H1 (cell line): Measurements from ENCODE around the gene TEX38. TPM values are rescaled to one million over a fixed set of nuclear protein-coding genes. Genes with fewer than 3 reads are reported as not detected.

Experiments used
- CTCF ChIA-PET: fragments of 300-600 bp; sonication (Branson Sonifier 250); formaldehyde crosslinking; loops from one replicate; lab custom pipeline; 2021; ENCODE audit not compliant: partially characterized antibody; lab: Charles Lee
- POLR2A ChIA-PET: fragments of 300-600 bp; sonication (Branson Sonifier 250); formaldehyde crosslinking; loops from one replicate; lab custom pipeline; 2021; ENCODE audit warnings: inconsistent platforms; ENCODE audit not compliant: partially characterized antibody; lab: Charles Lee
- DNase-seq, 2 experiments: peaks; one replicate each; pipeline versions ENCODE4 v3.0.0 to v3.0.0-alpha.2; 2010 to 2022; ENCODE audit warnings: low spot score in 2 of 2, low read depth in 1 of 2, mixed read lengths in 1 of 2
- FAIRE-seq: peaks from 2 replicates; lab custom pipeline; 2011; peaks lifted over from hg19 to GRCh38; lab: Jason Lieb, UNC
- H2AFZ ChIP-seq: 2 replicates; pipeline ENCODE4 v1.8.1; 2012; ENCODE audit warnings: low read length, inconsistent platforms
- H2AK5ac ChIP-seq: 2 replicates; pipeline ENCODE4 v1.6.1; 2013; ENCODE audit warnings: low read depth, low read length
- H2BK120ac ChIP-seq: replicated peaks from 2 replicates; pipeline ENCODE3; 2013; ENCODE audit warnings: low read depth, low read length, inconsistent platforms
- H2BK12ac ChIP-seq: 2 replicates; pipeline ENCODE4 v1.6.1; 2013; ENCODE audit warnings: low read depth, low read length
- H2BK15ac ChIP-seq: 2 replicates; pipeline ENCODE4 v1.6.1; 2013; ENCODE audit warnings: low read length
- H2BK20ac ChIP-seq: 2 replicates; pipeline ENCODE4 v1.6.1; 2013; ENCODE audit warnings: low read length
- H2BK5ac ChIP-seq: 2 replicates; pipeline ENCODE4 v1.6.1; 2013; ENCODE audit warnings: low read depth, low read length
- H3K14ac ChIP-seq: 2 replicates; pipeline ENCODE4 v1.6.1; 2013; ENCODE audit warnings: inconsistent platforms; ENCODE audit not compliant: insufficient read length
- H3K18ac ChIP-seq: 2 replicates; pipeline ENCODE4 v1.6.1; 2013; ENCODE audit warnings: low read length; ENCODE audit errors: extremely low read depth
- H3K23ac ChIP-seq: 2 replicates; pipeline ENCODE4 v1.6.1; 2013; ENCODE audit warnings: inconsistent platforms; ENCODE audit not compliant: insufficient read length
- H3K23me2 ChIP-seq: 2 replicates; pipeline ENCODE4 v1.6.1; 2013; ENCODE audit warnings: low read depth, low read length
- H3K27ac ChIP-seq: 2 replicates; pipeline ENCODE4 v1.6.1; 2011; ENCODE audit warnings: low read depth, low read length, inconsistent platforms
- H3K27me3 ChIP-seq, 4 experiments: replicated peaks in 1 of 4; 1 replicate in 1 of 4; 2 replicates in 3 of 4; pipeline versions ENCODE4 v1.6.1 to v1.8.1; 2011 to 2013; ENCODE audit warnings: low read length in 3 of 4, mild to moderate bottlenecking in 3 of 4, inconsistent platforms in 2 of 4, mixed read lengths in 2 of 4, moderate library complexity in 1 of 4; ENCODE audit not compliant: control insufficient read depth in 3 of 4, insufficient read depth in 3 of 4; ENCODE audit errors: extremely low read depth in 1 of 4
- H3K36me3 ChIP-seq, 4 experiments: 2 replicates each; pipeline versions ENCODE4 v1.6.1 to v1.8.1; 2011 to 2013; ENCODE audit warnings: mild to moderate bottlenecking in 4 of 4, low read length in 3 of 4, moderate library complexity in 2 of 4, control low read depth in 1 of 4, inconsistent platforms in 1 of 4; ENCODE audit not compliant: insufficient read depth in 4 of 4, control insufficient read depth in 2 of 4
- H3K4ac ChIP-seq: replicated peaks from 2 replicates; pipeline ENCODE3; 2013; ENCODE audit warnings: low read length, low read depth, mixed read lengths, inconsistent platforms; ENCODE audit not compliant: insufficient read length
- H3K4me1 ChIP-seq, 4 experiments: replicated peaks in 1 of 4; 1 replicate in 1 of 4; 2 replicates in 3 of 4; pipeline versions ENCODE4 v1.6.1 to v1.8.1; 2011 to 2013; ENCODE audit warnings: low read length in 3 of 4, inconsistent platforms in 2 of 4, mixed read lengths in 1 of 4; ENCODE audit not compliant: insufficient read depth in 4 of 4, control insufficient read depth in 3 of 4
- H3K4me2 ChIP-seq, 2 experiments: 2 replicates each; pipeline versions ENCODE4 v1.6.1 to v1.8.1; 2011 to 2013; ENCODE audit warnings: low read depth in 2 of 2, low read length in 2 of 2, control low read depth in 1 of 2, inconsistent platforms in 1 of 2, mild to moderate bottlenecking in 1 of 2; ENCODE audit not compliant: insufficient read depth in 1 of 2
- H3K4me3 ChIP-seq, 4 experiments: fragments of 200-600, 300-600 bp in 1 of 4; sonication (generic), shearing (Covaris generic), sonication (Bioruptor Twin) in 1 of 4; 2 replicates each; pipeline versions ENCODE4 v1.5.1 to v1.8.1; 2011 to 2016; ENCODE audit warnings: low read length in 4 of 4, low read depth in 3 of 4, control low read depth in 2 of 4, inconsistent platforms in 2 of 4, mild to moderate bottlenecking in 2 of 4, mixed read lengths in 1 of 4, moderate library complexity in 1 of 4; ENCODE audit not compliant: insufficient read depth in 2 of 4; ENCODE audit errors: extremely low read depth in 1 of 4
- H3K56ac ChIP-seq: replicated peaks from 2 replicates; pipeline ENCODE3; 2013; ENCODE audit warnings: low read depth, mild to moderate bottlenecking, mixed read lengths, low read length, inconsistent platforms; ENCODE audit not compliant: insufficient read length
- H3K79me1 ChIP-seq: 2 replicates; pipeline ENCODE4 v1.6.1; 2013; ENCODE audit warnings: low read depth, low read length, control low read depth
- H3K79me2 ChIP-seq, 2 experiments: 2 replicates each; pipeline versions ENCODE4 v1.6.1 to v1.8.1; 2012 to 2013; ENCODE audit warnings: low read length in 2 of 2, mild to moderate bottlenecking in 2 of 2, inconsistent platforms in 1 of 2; ENCODE audit not compliant: insufficient read depth in 2 of 2, control insufficient read depth in 1 of 2
- H3K9ac ChIP-seq, 4 experiments: replicated peaks in 1 of 4; 1 replicate in 1 of 4; 2 replicates in 3 of 4; pipeline versions ENCODE4 v1.6.1 to v1.8.1; 2011 to 2013; ENCODE audit warnings: low read depth in 3 of 4, low read length in 3 of 4, control low read depth in 2 of 4, mild to moderate bottlenecking in 2 of 4, moderate library complexity in 2 of 4, inconsistent platforms in 1 of 4; ENCODE audit errors: extremely low read depth in 1 of 4
- H3K9me3 ChIP-seq, 2 experiments: 2 replicates each; pipeline versions ENCODE4 v1.6.1 to v1.8.1; 2012 to 2013; ENCODE audit warnings: mild to moderate bottlenecking in 2 of 2, moderate library complexity in 2 of 2, control low read depth in 1 of 2, inconsistent platforms in 1 of 2, low read depth in 1 of 2, low read length in 1 of 2, mixed read lengths in 1 of 2; ENCODE audit not compliant: insufficient read depth in 2 of 2
- H4K20me1 ChIP-seq, 2 experiments: replicated peaks in 1 of 2; 2 replicates each; pipeline versions ENCODE3 to v1.8.1; 2011 to 2013; ENCODE audit warnings: inconsistent platforms in 2 of 2, low read length in 2 of 2, mild to moderate bottlenecking in 1 of 2; ENCODE audit not compliant: insufficient read depth in 2 of 2, control insufficient read depth in 1 of 2
- H4K5ac ChIP-seq: 2 replicates; pipeline ENCODE4 v1.6.1; 2013; ENCODE audit warnings: low read length, low read depth, mixed read lengths, inconsistent platforms; ENCODE audit not compliant: insufficient read length
- H4K8ac ChIP-seq: 2 replicates; pipeline ENCODE4 v1.8.0; 2013; ENCODE audit warnings: mild to moderate bottlenecking, moderate library complexity, low read length, inconsistent platforms; ENCODE audit not compliant: insufficient read depth; ENCODE audit errors: extremely low read depth
- H4K91ac ChIP-seq: replicated peaks from 2 replicates; pipeline ENCODE3; 2013; ENCODE audit warnings: low read length, mixed read lengths, inconsistent platforms; ENCODE audit not compliant: insufficient read length
- GTF2F1 ChIP-seq: IDR thresholded peaks from 2 replicates; pipeline ENCODE4 v1.6.1; 2012; ENCODE audit warnings: low read depth, low read length, improper control_type of control experiment, borderline replicate concordance
- MAX ChIP-seq: IDR thresholded peaks from 2 replicates; pipeline ENCODE4 v1.6.1; 2012; ENCODE audit warnings: inconsistent platforms
- POLR2AphosphoS5 ChIP-seq: IDR thresholded peaks from 2 replicates; pipeline ENCODE4 v1.6.1; 2011; ENCODE audit warnings: low read depth, low read length
- WGBS, 2 experiments: shearing (Covaris generic) in 1 of 2; methylation state at CpG; one replicate each; pipeline versions ENCODE4 v1.1.6 to v1.1.7; 2013 to 2015; ENCODE audit warnings: low lambda C conversion rate in 2 of 2, mixed read lengths in 2 of 2, inconsistent platforms in 1 of 2, low coverage in 1 of 2, missing lambda C conversion rate in 1 of 2; ENCODE audit not compliant: insufficient replicate concordance in 2 of 2, insufficient coverage in 1 of 2, insufficient read length in 1 of 2; ENCODE audit errors: extremely low coverage in 1 of 2, missing lambda C conversion rate in 1 of 2; 5-methylcytosine and 5-hydroxymethylcytosine counted together
- polyA plus RNA-seq, 7 experiments: library from polyadenylated mRNA; depleted of rRNA in 3 of 7; stranded (reverse) in 5 of 7; unstranded in 2 of 7; fragments of >200 nt in 5 of 7; fragments of 200-250 nt in 2 of 7; gene quantifications; 1 replicate in 5 of 7; 2 replicates in 1 of 7; 4 replicates in 1 of 7; pipeline versions ENCODE4 v1.2.1 to v1.2.3, GENCODE V29; 2011 to 2013; ENCODE audit warnings: missing spikeins in 2 of 7, mixed read lengths in 2 of 7
- total RNA-seq: library from RNA; stranded (reverse); fragmentation: NEBNext Ultra II Directional; extraction: Animal tissue kit (Norgen Biotek cat#: 25700); gene quantifications from 2 replicates; pipeline ENCODE4 v1.2.1, GENCODE V29; 2021

Gene TEX38
- total and polyA plus RNA-seq, 2 of the 8 experiments (the other 6 are each of a cell fraction or from before 2014, with no cell fraction given) = 0.33 TPM; not detected in 1

DNA sequence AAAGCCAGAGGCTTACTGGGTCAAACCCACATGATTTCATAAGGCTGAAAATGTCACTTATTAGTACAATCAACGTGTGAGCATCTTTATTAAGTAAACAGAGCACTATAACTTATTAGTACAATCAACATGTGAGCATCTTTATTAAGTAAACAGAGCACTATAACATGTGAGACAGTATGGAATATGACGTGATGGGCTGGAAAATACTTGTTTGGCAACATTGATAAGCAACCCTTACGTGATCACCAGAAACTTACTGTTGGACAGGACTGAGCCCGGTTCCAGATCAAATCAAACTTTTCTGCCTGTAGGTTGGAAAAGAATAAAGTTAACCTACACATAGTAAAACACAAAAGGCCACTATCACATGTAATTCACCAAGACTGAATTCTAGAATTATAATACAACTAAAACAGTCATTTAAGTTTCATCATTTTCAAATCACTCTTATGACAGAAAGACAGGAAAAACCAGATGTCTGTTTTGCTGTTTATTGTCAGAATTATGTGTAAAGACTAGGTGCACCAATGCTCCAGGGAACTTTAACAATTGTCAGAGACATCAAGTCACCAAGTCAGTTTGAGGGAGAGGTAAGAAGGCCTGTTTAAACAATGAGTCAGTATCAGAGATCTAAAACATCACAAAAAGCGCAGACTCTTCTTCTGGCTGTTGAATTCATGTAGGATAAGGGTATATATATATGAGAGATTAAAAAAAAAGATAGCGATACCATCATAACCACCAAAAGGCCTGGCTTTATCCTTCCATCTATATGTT, 19.1 kb upstream of the TEX38 start:
- Histone ChIP-seq H2BK12ac (no peak overlapping the region), H3K27me3 (no peaks in the 10 kb centered on the region), H3K18ac (no peak overlapping the region), H4K91ac (no peak overlapping the region), H3K27ac (no peak overlapping the region)
- POLR2A ChIA-PET = interaction anchor here (0.9 to 1.6 kb wide), 3 partner anchors 9 to 15 kb away, joined by 3 to 4 read pairs (median 3); no protein-coding TSS in a partner anchor
- 76% methylated on average over 6 of the region's 6 CpGs; no CpG with 5 or more reads in 1 of the 2 experiments for WGBS, 2 experiments
- TF ChIP-seq GTF2F1 (no peak), MAX (no peak), POLR2AphosphoS5 (no peak)
- TF ChIP-seq, all 59 proteins: peak for 0
- Histone ChIP-seq H4K20me1 (no peaks in the 10 kb centered on the region), H3K4me3 (no peak overlapping the region), H4K8ac (no peak overlapping the region), H3K79me2 (no peaks in the 10 kb centered on the region), H3K4me1 (no peaks in the 10 kb centered on the region), H2BK5ac (no peak overlapping the region), H3K4ac (no peak overlapping the region), H3K4me2 (no peak overlapping the region), H3K56ac (no peak overlapping the region), H2AK5ac (no peak overlapping the region), H2BK15ac (no peak overlapping the region), H3K23ac (no peak overlapping the region), H4K5ac (no peak overlapping the region), H2BK120ac (no peak overlapping the region), H3K9me3 (no peaks in the 10 kb centered on the region), H2AFZ (no peak overlapping the region), H3K36me3 (peaks cover 0 to 54% (median 17%) of the 10 kb centered on the region in 4 experiments; a peak in 6 of 8 replicates), H3K14ac (no peak overlapping the region), H3K79me1 (no peaks in the 10 kb centered on the region), H3K23me2 (no peaks in the 10 kb centered on the region), H2BK20ac (no peak overlapping the region), H3K9ac (no peak overlapping the region)
- FAIRE-seq = no peak
- no peak for DNase-seq
- CTCF ChIA-PET = no interaction called here
